GM18907 (cell line): ENCODE results near the gene ALKBH5.
A peak's percentile ranks its signal among the peaks of the same experiment; 100 is the strongest.
"Not testable (repeated sequence)": the region's sequence is repeated elsewhere in the genome, so short reads cannot be mapped to it uniquely, and the experiment has no call there.

Experiments used
- ATAC-seq: cut with Tn5 transposase; IDR thresholded peaks from one replicate; pipeline ENCODE4 v1.9.1; 2021; ENCODE audit warnings: mild to moderate bottlenecking, moderate library complexity; ENCODE audit not compliant: unreplicated experiment

Gene ALKBH5

GRCh38 chr17:18213666-18214270 lies 30.1 kb downstream of the ALKBH5 start:
- ATAC-seq: no peak

GRCh38 chr17:18216906-18217305 lies 33.3 kb downstream of the ALKBH5 start:
- ATAC-seq: not testable (repeated sequence)

- ATAC-seq: no peak
These were observed 33.9 kb downstream of the ALKBH5 start for GRCh38 chr17:18217412-18218015.

GRCh38 chr17:18218756-18219415 lies 35.3 kb downstream of the ALKBH5 start:
- ATAC-seq: no peak

GRCh38 chr17:18224053-18224386 lies 40.4 kb downstream of the ALKBH5 start:
- ATAC-seq: no peak

GRCh38 chr17:18224387-18225120 lies 40.9 kb downstream of the ALKBH5 start:
- no peak for ATAC-seq

GRCh38 chr17:18225121-18225641 lies 41.6 kb downstream of the ALKBH5 start, which contains the start of gene LLGL1:
Gene LLGL1 (plus strand): TSS chr17:18225635. CDS start chr17:18225683, 48 bp downstream.
- ATAC-seq: peak; percentile 84

- ATAC-seq: peak; percentile 13
These were observed 42.1 kb downstream of the ALKBH5 start for GRCh38 chr17:18225642-18226283.

- ATAC-seq: no peak
These were observed 42.8 kb downstream of the ALKBH5 start for GRCh38 chr17:18226284-18226945.

- no peak for ATAC-seq
These were observed 44.0 kb downstream of the ALKBH5 start for GRCh38 chr17:18227635-18228034.

- no peak for ATAC-seq
These were observed 44.6 kb downstream of the ALKBH5 start for GRCh38 chr17:18228176-18228682.

GRCh38 chr17:18229254-18229653 lies 45.6 kb downstream of the ALKBH5 start:
- no peak for ATAC-seq

- no peak for ATAC-seq
These were observed 46.1 kb downstream of the ALKBH5 start for GRCh38 chr17:18229771-18230170.

- ATAC-seq: no peak
These were observed 46.9 kb downstream of the ALKBH5 start for GRCh38 chr17:18230288-18231141.

- no peak for ATAC-seq
These were observed 47.5 kb downstream of the ALKBH5 start for GRCh38 chr17:18231164-18231563.

GRCh38 chr17:18233803-18234518 lies 50.3 kb downstream of the ALKBH5 start:
- ATAC-seq: no peak

GRCh38 chr17:18234853-18235380 lies 51.3 kb downstream of the ALKBH5 start:
- no peak for ATAC-seq

- ATAC-seq: no peak
These were observed 52.2 kb downstream of the ALKBH5 start for GRCh38 chr17:18235743-18236256.
